HCT116 (cell line): ENCODE measurements around the gene AFAP1L2. TPM values are rescaled to one million over a fixed set of nuclear protein-coding genes. Genes with fewer than 3 reads are reported as not detected.

Experiments
- ATAC-seq: fragments of 200-7000 bp; cut with Tn5 transposase; 2 replicates; pipeline ENCODE4 v1.9.1; 2020; ENCODE audit warnings: mild to moderate bottlenecking, moderate library complexity
- BruUV-seq: library from RNA; stranded (reverse); fragments of 400-500 nt; replicated peaks from 2 replicates; lab custom pipeline; 2021; lab: Mats Ljungman, UMichigan
- CTCF ChIA-PET: fragments of 300-600 bp; sonication (Branson Sonifier 250); formaldehyde crosslinking; loops from one replicate; lab custom pipeline; 2021; ENCODE audit warnings: antibody characterized with exemption; lab: Charles Lee
- POLR2A ChIA-PET: fragments of 300-600, 350-600 bp; sonication (Branson Sonifier 250); formaldehyde crosslinking; loops from one replicate; lab custom pipeline; 2021; ENCODE audit warnings: antibody characterized with exemption; lab: Charles Lee
- RAD21 ChIA-PET, 2 experiments: fragments of 300-600 bp; sonication (Branson Sonifier 250); formaldehyde crosslinking; loops; one replicate each; lab custom pipeline; 2023; ENCODE audit warnings: low total read pairs in 2 of 2; ENCODE audit not compliant: uncharacterized antibody in 2 of 2, unreplicated experiment in 2 of 2, low non-redundant PET in 1 of 2; lab: Charles Lee
- DNase-seq: peaks from one replicate; pipeline ENCODE4 v3.0.0-alpha.2; 2010; ENCODE audit warnings: low read depth, low spot score
- H2AFZ ChIP-seq: fragments of 200-600 bp; shearing (Covaris generic), sonication (generic); 2 replicates; pipeline ENCODE4 v1.6.1; 2017; ENCODE audit warnings: low read depth, mixed run types, mixed read lengths, antibody characterized with exemption, low read length; ENCODE audit not compliant: poor library complexity, severe bottlenecking
- H3K27ac ChIP-seq: 2 replicates; pipeline ENCODE4 v1.5.1; 2012; ENCODE audit warnings: low read depth, low read length
- H3K27me3 ChIP-seq: fragments of 200-600 bp; sonication (generic); 2 replicates; pipeline ENCODE4 v1.6.1; 2016; ENCODE audit warnings: mixed run types, low read length, mixed read lengths; ENCODE audit not compliant: insufficient read depth
- H3K36me3 ChIP-seq, 2 experiments: fragments of 200-500 bp in 1 of 2; fragments of 200-600 bp in 1 of 2; sonication (Bioruptor generic) in 1 of 2; sonication (generic) in 1 of 2; 2 replicates each; pipeline versions ENCODE4 v1.5.1 to v1.6.1; 2014 to 2016; ENCODE audit warnings: low read length in 2 of 2, inconsistent platforms in 1 of 2, mixed read lengths in 1 of 2, mixed run types in 1 of 2; ENCODE audit not compliant: insufficient read depth in 2 of 2, control insufficient read depth in 1 of 2
- H3K4me1 ChIP-seq, 2 experiments: fragments of 200-600 bp in 1 of 2; sonication (generic) in 1 of 2; 2 replicates each; pipeline versions ENCODE4 v1.5.1 to v1.6.1; 2012 to 2017; ENCODE audit warnings: low read length in 2 of 2, inconsistent platforms in 1 of 2, mild to moderate bottlenecking in 1 of 2, mixed read lengths in 1 of 2, mixed run types in 1 of 2, moderate library complexity in 1 of 2; ENCODE audit not compliant: insufficient read depth in 2 of 2, control insufficient read depth in 1 of 2
- H3K4me2 ChIP-seq: fragments of 200-600 bp; sonication (generic); 2 replicates; pipeline ENCODE4 v1.6.1; 2017; ENCODE audit warnings: mixed run types, low read length, mixed read lengths
- H3K4me3 ChIP-seq, 2 experiments: fragments of 200-600 bp in 1 of 2; sonication (generic) in 1 of 2; replicated peaks in 1 of 2; 2 replicates each; pipeline ENCODE4 v1.5.1; 2011 to 2016; ENCODE audit warnings: low read length in 2 of 2, control low read depth in 1 of 2, low read depth in 1 of 2, mild to moderate bottlenecking in 1 of 2, mixed read lengths in 1 of 2, mixed run types in 1 of 2
- H3K79me2 ChIP-seq: fragments of 200-600 bp; sonication (generic); 2 replicates; pipeline ENCODE4 v1.6.1; 2017; ENCODE audit warnings: mild to moderate bottlenecking, mixed run types, low read length, moderate library complexity, mixed read lengths; ENCODE audit not compliant: insufficient read depth
- H3K9ac ChIP-seq: fragments of 200-600 bp; sonication (generic); 2 replicates; pipeline ENCODE4 v1.6.1; 2016; ENCODE audit warnings: low read length, mixed read lengths
- H3K9me2 ChIP-seq: fragments of 200-600 bp; sonication (generic), shearing (Covaris generic); 2 replicates; pipeline ENCODE4 v1.6.1; 2017; ENCODE audit warnings: mixed run types, mild to moderate bottlenecking, moderate library complexity; ENCODE audit not compliant: insufficient read depth
- H3K9me3 ChIP-seq, 2 experiments: fragments of 200-500 bp in 1 of 2; fragments of 200-600 bp in 1 of 2; sonication (Bioruptor generic) in 1 of 2; sonication (generic) in 1 of 2; 2 replicates each; pipeline ENCODE4 v1.6.1; 2014 to 2017; ENCODE audit warnings: low read length in 2 of 2, mixed read lengths in 2 of 2, inconsistent platforms in 1 of 2, low read depth in 1 of 2, mild to moderate bottlenecking in 1 of 2, mixed run types in 1 of 2, moderate library complexity in 1 of 2; ENCODE audit not compliant: control insufficient read depth in 1 of 2, insufficient read depth in 1 of 2
- H4K20me1 ChIP-seq: fragments of 200-600 bp; sonication (generic), shearing (Covaris generic); 2 replicates; pipeline ENCODE4 v1.6.1; 2017; ENCODE audit warnings: mixed run types, mild to moderate bottlenecking, moderate library complexity; ENCODE audit not compliant: insufficient read depth
- ATF3 ChIP-seq: IDR thresholded peaks from 2 replicates; pipeline ENCODE4 v1.6.1; 2012
- CEBPB ChIP-seq: IDR thresholded peaks from 2 replicates; pipeline ENCODE4 v1.6.1; 2012; ENCODE audit warnings: low read depth
- CTCF ChIP-seq, 3 experiments: fragments of 200-600 bp in 1 of 3; sonication (generic) in 1 of 3; IDR thresholded peaks in 2 of 3; conservative IDR thresholded peaks in 1 of 3; 2 replicates each; pipeline ENCODE4 v1.5.1; 2012 to 2017; ENCODE audit warnings: low read depth in 2 of 3, low read length in 2 of 3, antibody characterized with exemption in 1 of 3, borderline replicate concordance in 1 of 3, control low read depth in 1 of 3, mild to moderate bottlenecking in 1 of 3, mixed read lengths in 1 of 3, mixed run types in 1 of 3, moderate library complexity in 1 of 3; ENCODE audit not compliant: insufficient read depth in 1 of 3
- ELF1 ChIP-seq: IDR thresholded peaks from 2 replicates; pipeline ENCODE4 v1.6.1; 2012; ENCODE audit warnings: low read depth, borderline replicate concordance
- EZH2 ChIP-seq: fragments of 200-600 bp; sonication (generic); IDR thresholded peaks from 2 replicates; pipeline ENCODE4 v1.6.1; 2017; ENCODE audit warnings: antibody characterized with exemption, mixed run types
- FOSL1 ChIP-seq: IDR thresholded peaks from 2 replicates; pipeline ENCODE4 v1.6.1; 2012; ENCODE audit warnings: low read depth
- JUND ChIP-seq: IDR thresholded peaks from 2 replicates; pipeline ENCODE4 v1.6.1; 2012
- MAX ChIP-seq: IDR thresholded peaks from 2 replicates; pipeline ENCODE4 v1.6.1; 2012
- POLR2A ChIP-seq: IDR thresholded peaks from 2 replicates; pipeline ENCODE4 v1.7.0; 2011; ENCODE audit warnings: borderline replicate concordance; ENCODE audit not compliant: insufficient read depth, insufficient read length; ENCODE audit errors: extremely low read depth
- POLR2AphosphoS5 ChIP-seq: IDR thresholded peaks from 2 replicates; pipeline ENCODE4 v1.6.1; 2011; ENCODE audit warnings: mild to moderate bottlenecking, low read depth, low read length, moderate library complexity
- RAD21 ChIP-seq: IDR thresholded peaks from 2 replicates; pipeline ENCODE4 v1.6.1; 2012; ENCODE audit warnings: low read depth, mild to moderate bottlenecking
- REST ChIP-seq: IDR thresholded peaks from 2 replicates; pipeline ENCODE4 v1.6.1; 2012; ENCODE audit warnings: low read depth
- SIN3A ChIP-seq: IDR thresholded peaks from 2 replicates; pipeline ENCODE4 v1.6.1; 2012; ENCODE audit warnings: low read depth
- SP1 ChIP-seq: IDR thresholded peaks from 2 replicates; pipeline ENCODE4 v1.6.1; 2012; ENCODE audit warnings: low read depth
- SRF ChIP-seq: IDR thresholded peaks from 2 replicates; pipeline ENCODE4 v1.6.1; 2012; ENCODE audit warnings: low read depth
- ZBTB33 ChIP-seq: IDR thresholded peaks from 2 replicates; pipeline ENCODE4 v1.6.1; 2011; ENCODE audit warnings: mild to moderate bottlenecking, low read length, moderate library complexity; ENCODE audit not compliant: insufficient replicate concordance; ENCODE audit errors: extremely low read depth
- ZNF274 ChIP-seq: fragments of 200-500 bp; sonication (Bioruptor generic); IDR thresholded peaks from 2 replicates; pipeline ENCODE4 v1.6.1; 2014; ENCODE audit warnings: mild to moderate bottlenecking, low read depth, low read length, inconsistent platforms
- intact Hi-C: fragments of 100-400 bp; cut with micrococcal nuclease; formaldehyde crosslinking; loops from 2 replicates; pipeline ENCODE4 v1.10.0; 2022
- total RNA-seq: library from RNA; stranded (reverse); gene quantifications from one replicate; pipeline ENCODE4 v1.2.1, GENCODE V29; 2021; ENCODE audit not compliant: unreplicated experiment

The AFAP1L2 gene
- total RNA-seq, 1 experiment from 2014 or later, result 0.93 TPM

- Histone ChIP-seq H3K9me3 (no peaks in the 10 kb centered on the region), H2AFZ (no peak overlapping the region), H3K36me3 (no peaks in the 10 kb centered on the region), H3K9ac (no peak overlapping the region), H3K4me3 (no peak overlapping the region), H3K79me2 (no peaks in the 10 kb centered on the region), H3K9me2 (no peaks in the 10 kb centered on the region), H3K27ac (no peak overlapping the region), H3K4me1 (peaks cover 6% of the 10 kb centered on the region in 2 experiments), H3K4me2 (no peak overlapping the region), H3K27me3 (peaks cover 30% of the 10 kb centered on the region), H4K20me1 (no peaks in the 10 kb centered on the region)
- ChIA-PET CTCF (no interaction called here), RAD21 (no interaction called here), POLR2A (no interaction called here)
- BruUV-seq, result no TSS peak
- TF ChIP-seq SIN3A (no peak), REST (no peak), EZH2 (no peak), CEBPB (no peak), ZBTB33 (no peak), JUND (no peak), CTCF (IDR thresholded peaks at IDR 0.05 in 2 of 3, conservative IDR thresholded peaks at IDR 0.05 in 1 of 3; ENCODE audit: borderline replicate concordance in 1 of 3, insufficient read depth in 1 of 3, low read depth in 2 of 3, low read length in 2 of 3) (no peak), FOSL1 (no peak), SP1 (no peak), ELF1 (no peak), MAX (no peak), POLR2AphosphoS5 (no peak), SRF (no peak), ZNF274 (no peak), ATF3 (no peak), POLR2A (no peak), RAD21 (no peak)
- intact Hi-C loops, result no loop called here
- ATAC-seq (no peak), DNase-seq (no peak)
Measured at GRCh38 chr10:114418109-114418508, 13.8 kb upstream of the AFAP1L2 start.
